GM23338 (cell line): ENCODE results near the gene INPP1. TPM values are rescaled to one million over a fixed set of nuclear protein-coding genes. Genes with fewer than 3 reads are reported as not detected.
A peak's percentile ranks its signal among the peaks of the same experiment; 100 is the strongest.

Source experiments
- ATAC-seq: fragments of 200-7000 bp; cut with Tn5 transposase; 3 replicates; pipeline ENCODE4 v1.9.1; 2020
- DNase-seq: peaks from one replicate; pipeline ENCODE4 v3.0.0-alpha.2; 2015; ENCODE audit warnings: low spot score
- H2AFZ ChIP-seq: fragments of 200-600 bp; sonication (generic); 2 replicates; pipeline ENCODE4 v1.8.0; 2016; ENCODE audit warnings: antibody characterized with exemption, mild to moderate bottlenecking, moderate library complexity
- H3F3A ChIP-seq: fragments of 200-600 bp; sonication (generic); replicated peaks from 2 replicates; pipeline ENCODE4 v1.8.0; 2017; ENCODE audit warnings: antibody characterized with exemption, mixed run types, low read depth
- H3K27ac ChIP-seq: fragments of 200-600 bp; sonication (generic); 2 replicates; pipeline ENCODE4 v1.6.1; 2016; ENCODE audit warnings: low read depth
- H3K27me3 ChIP-seq: fragments of 200-600 bp; sonication (generic); 2 replicates; pipeline ENCODE4 v1.8.0; 2016; ENCODE audit warnings: mild to moderate bottlenecking, mixed run types, moderate library complexity; ENCODE audit not compliant: insufficient read depth
- H3K36me3 ChIP-seq: fragments of 200-600 bp; sonication (generic); 2 replicates; pipeline ENCODE4 v1.8.0; 2016; ENCODE audit warnings: mild to moderate bottlenecking; ENCODE audit not compliant: insufficient read depth
- H3K4me1 ChIP-seq: fragments of 200-600 bp; sonication (generic); 2 replicates; pipeline ENCODE4 v1.8.0; 2016; ENCODE audit warnings: mild to moderate bottlenecking, moderate library complexity; ENCODE audit not compliant: insufficient read depth
- H3K4me2 ChIP-seq: fragments of 200-600 bp; sonication (generic); 2 replicates; pipeline ENCODE4 v1.7.1; 2017; ENCODE audit warnings: mixed run types
- H3K4me3 ChIP-seq: fragments of 200-600 bp; sonication (generic); 2 replicates; pipeline ENCODE4 v1.6.1; 2016; ENCODE audit warnings: mixed run types
- H3K79me2 ChIP-seq: fragments of 200-600 bp; sonication (generic); replicated peaks from 2 replicates; pipeline ENCODE4 v1.8.0; 2017; ENCODE audit warnings: mild to moderate bottlenecking; ENCODE audit not compliant: insufficient read depth
- H3K9me2 ChIP-seq: fragments of 200-600 bp; sonication (generic); 2 replicates; pipeline ENCODE4 v1.8.0; 2017; ENCODE audit not compliant: insufficient read depth
- H4K20me1 ChIP-seq: fragments of 200-600 bp; sonication (generic); replicated peaks from 2 replicates; pipeline ENCODE4 v1.8.0; 2017; ENCODE audit warnings: mild to moderate bottlenecking; ENCODE audit not compliant: insufficient read depth
- H3K27ac Mint-ChIP-seq: 2 replicates; pipeline ENCODE4 v1.8.0; 2020; ENCODE audit warnings: inconsistent platforms, mild to moderate bottlenecking, moderate library complexity, mixed read lengths
- H3K27me3 Mint-ChIP-seq: 3 replicates; pipeline ENCODE4 v1.8.0; 2022; ENCODE audit warnings: low read depth, mild to moderate bottlenecking, moderate library complexity, mixed read lengths, inconsistent platforms; ENCODE audit not compliant: insufficient read depth, poor library complexity
- H3K36me3 Mint-ChIP-seq: 3 replicates; pipeline ENCODE4 v1.8.0; 2021; ENCODE audit warnings: low read depth, mild to moderate bottlenecking, inconsistent platforms, moderate library complexity, mixed read lengths
- H3K4me1 Mint-ChIP-seq: 3 replicates; pipeline ENCODE4 v1.8.0; 2020; ENCODE audit warnings: mild to moderate bottlenecking, inconsistent platforms, mixed read lengths
- H3K4me3 Mint-ChIP-seq: 3 replicates; pipeline ENCODE4 v1.8.0; 2021; ENCODE audit warnings: moderate library complexity, mild to moderate bottlenecking, inconsistent platforms, mixed read lengths
- H3K9me3 Mint-ChIP-seq: 3 replicates; pipeline ENCODE4 v1.8.0; 2020; ENCODE audit warnings: moderate library complexity, mild to moderate bottlenecking, inconsistent platforms, mixed read lengths
- CREB1 ChIP-seq: fragments of 250-450 bp; sonication (Bioruptor Pico); IDR thresholded peaks from 2 replicates; pipeline ENCODE4 v1.5.0; 2020; ENCODE audit warnings: low read depth, mild to moderate bottlenecking, moderate library complexity
- CTCF ChIP-seq, 2 experiments: fragments of 200-600 bp in 1 of 2; sonication (generic) in 1 of 2; conservative IDR thresholded peaks; 2 replicates each; pipeline versions ENCODE4 v1.5.1 to v1.6.1; 2016 to 2017; ENCODE audit warnings: antibody characterized with exemption in 2 of 2, low read depth in 2 of 2, mild to moderate bottlenecking in 2 of 2, moderate library complexity in 1 of 2
- JUNB ChIP-seq: IDR thresholded peaks from one replicate; pipeline ENCODE4 v1.6.1; 2016; ENCODE audit warnings: antibody characterized with exemption; ENCODE audit not compliant: unreplicated experiment
- REST ChIP-seq: IDR thresholded peaks from one replicate; pipeline ENCODE4 v1.6.1; 2018; ENCODE audit warnings: antibody characterized with exemption; ENCODE audit not compliant: unreplicated experiment
- STAT1 ChIP-seq: IDR thresholded peaks from one replicate; pipeline ENCODE4 v1.6.1; 2016; ENCODE audit warnings: antibody characterized with exemption; ENCODE audit not compliant: unreplicated experiment
- ZNF114 ChIP-seq: fragments of 250-450 bp; sonication (Bioruptor Pico); IDR thresholded peaks from 2 replicates; pipeline ENCODE4 v1.5.0; 2020; ENCODE audit warnings: mild to moderate bottlenecking, moderate library complexity
- ZNF331 ChIP-seq: fragments of 250-450 bp; sonication (Bioruptor Pico); IDR thresholded peaks from 2 replicates; pipeline ENCODE4 v1.5.0; 2020; ENCODE audit warnings: low read depth, mild to moderate bottlenecking, moderate library complexity
- polyA plus RNA-seq: library from polyadenylated mRNA; unstranded; fragments of >200 nt; fragmentation: Nextera tagmentation; extraction: Ambion mirVana; gene quantifications from 2 replicates; pipeline ENCODE4 v1.2.1, GENCODE V29; 2016
- total RNA-seq: library from RNA; depleted of rRNA; stranded (reverse); fragments of >200 nt; shearing (Covaris generic); gene quantifications from 2 replicates; pipeline ENCODE4 v1.2.3, GENCODE V29; 2014
- TF ChIP-seq, protein P1 (sequence below): fragments of 250-450 bp; sonication (Bioruptor Pico); IDR thresholded peaks from 2 replicates; pipeline ENCODE4 v1.5.0; 2020; ENCODE audit warnings: mild to moderate bottlenecking, moderate library complexity

The INPP1 gene
- total and polyA plus RNA-seq, 2 experiments from 2014 or later: 2.6 to 6.5 TPM

- Histone ChIP-seq H4K20me1 (no peaks in the 10 kb centered on the region), H2AFZ (no peak overlapping the region), H3K36me3 (no peaks in the 10 kb centered on the region), H3K27me3 (no peaks in the 10 kb centered on the region), H3K4me3 (no peak overlapping the region), H3K4me2 (no peak overlapping the region), H3K79me2 (no peaks in the 10 kb centered on the region), H3K27ac (no peak overlapping the region), H3K9me2 (no peaks in the 10 kb centered on the region), H3K4me1 (peaks cover 7% of the 10 kb centered on the region; the same call in 1 of the 2 replicates), H3F3A (no peaks in the 10 kb centered on the region)
- H3K36me3 Mint-ChIP-seq: no peaks in the 10 kb centered on the region
- peaks cover 2% of the 10 kb centered on the region for H3K27me3 Mint-ChIP-seq
- TF ChIP-seq CTCF (conservative IDR thresholded peaks at IDR 0.05; ENCODE audit: low read depth in 2 of 2): peak; percentile 67 to 88
- TF ChIP-seq STAT1: no peak
- H3K27ac Mint-ChIP-seq: no peak overlapping the region
- no peaks in the 10 kb centered on the region for H3K9me3 Mint-ChIP-seq
- ATAC-seq (peak; percentile 65), DNase-seq (peak; percentile 76)
- peaks cover 3% of the 10 kb centered on the region; the same call in 1 of the 3 replicates for H3K4me1 Mint-ChIP-seq
- no peak overlapping the region for H3K4me3 Mint-ChIP-seq
Measured at GRCh38 chr2:190382851-190383250, 39.5 kb downstream of the INPP1 start.

- Histone ChIP-seq H3K9me2 (no peaks in the 10 kb centered on the region), H4K20me1 (no peaks in the 10 kb centered on the region), H3K79me2 (no peaks in the 10 kb centered on the region), H3K27me3 (no peaks in the 10 kb centered on the region), H3K36me3 (no peaks in the 10 kb centered on the region), H2AFZ (no peak overlapping the region), H3K4me3 (no peak overlapping the region), H3F3A (no peaks in the 10 kb centered on the region), H3K4me1 (no peaks in the 10 kb centered on the region), H3K4me2 (no peak overlapping the region), H3K27ac (no peak overlapping the region)
- Mint-ChIP-seq H3K4me3 (no peak overlapping the region), H3K36me3 (no peaks in the 10 kb centered on the region), H3K27ac (no peak overlapping the region), H3K27me3 (no peaks in the 10 kb centered on the region), H3K9me3 (no peaks in the 10 kb centered on the region), H3K4me1 (0 out of 3 replicates have a peak, but pooled peaks cover 2% of the 10 kb centered on the region)
- ATAC-seq: no peak
- DNase-seq: no peak
- TF ChIP-seq REST (no peak), ZNF331 (CRISPR knock-in tag) (no peak), CTCF (conservative IDR thresholded peaks at IDR 0.05; ENCODE audit: low read depth in 2 of 2) (no peak), CREB1 (CRISPR knock-in tag) (no peak), ZNF114 (CRISPR knock-in tag) (no peak), JUNB (no peak)
- TF ChIP-seq, protein P1, sequence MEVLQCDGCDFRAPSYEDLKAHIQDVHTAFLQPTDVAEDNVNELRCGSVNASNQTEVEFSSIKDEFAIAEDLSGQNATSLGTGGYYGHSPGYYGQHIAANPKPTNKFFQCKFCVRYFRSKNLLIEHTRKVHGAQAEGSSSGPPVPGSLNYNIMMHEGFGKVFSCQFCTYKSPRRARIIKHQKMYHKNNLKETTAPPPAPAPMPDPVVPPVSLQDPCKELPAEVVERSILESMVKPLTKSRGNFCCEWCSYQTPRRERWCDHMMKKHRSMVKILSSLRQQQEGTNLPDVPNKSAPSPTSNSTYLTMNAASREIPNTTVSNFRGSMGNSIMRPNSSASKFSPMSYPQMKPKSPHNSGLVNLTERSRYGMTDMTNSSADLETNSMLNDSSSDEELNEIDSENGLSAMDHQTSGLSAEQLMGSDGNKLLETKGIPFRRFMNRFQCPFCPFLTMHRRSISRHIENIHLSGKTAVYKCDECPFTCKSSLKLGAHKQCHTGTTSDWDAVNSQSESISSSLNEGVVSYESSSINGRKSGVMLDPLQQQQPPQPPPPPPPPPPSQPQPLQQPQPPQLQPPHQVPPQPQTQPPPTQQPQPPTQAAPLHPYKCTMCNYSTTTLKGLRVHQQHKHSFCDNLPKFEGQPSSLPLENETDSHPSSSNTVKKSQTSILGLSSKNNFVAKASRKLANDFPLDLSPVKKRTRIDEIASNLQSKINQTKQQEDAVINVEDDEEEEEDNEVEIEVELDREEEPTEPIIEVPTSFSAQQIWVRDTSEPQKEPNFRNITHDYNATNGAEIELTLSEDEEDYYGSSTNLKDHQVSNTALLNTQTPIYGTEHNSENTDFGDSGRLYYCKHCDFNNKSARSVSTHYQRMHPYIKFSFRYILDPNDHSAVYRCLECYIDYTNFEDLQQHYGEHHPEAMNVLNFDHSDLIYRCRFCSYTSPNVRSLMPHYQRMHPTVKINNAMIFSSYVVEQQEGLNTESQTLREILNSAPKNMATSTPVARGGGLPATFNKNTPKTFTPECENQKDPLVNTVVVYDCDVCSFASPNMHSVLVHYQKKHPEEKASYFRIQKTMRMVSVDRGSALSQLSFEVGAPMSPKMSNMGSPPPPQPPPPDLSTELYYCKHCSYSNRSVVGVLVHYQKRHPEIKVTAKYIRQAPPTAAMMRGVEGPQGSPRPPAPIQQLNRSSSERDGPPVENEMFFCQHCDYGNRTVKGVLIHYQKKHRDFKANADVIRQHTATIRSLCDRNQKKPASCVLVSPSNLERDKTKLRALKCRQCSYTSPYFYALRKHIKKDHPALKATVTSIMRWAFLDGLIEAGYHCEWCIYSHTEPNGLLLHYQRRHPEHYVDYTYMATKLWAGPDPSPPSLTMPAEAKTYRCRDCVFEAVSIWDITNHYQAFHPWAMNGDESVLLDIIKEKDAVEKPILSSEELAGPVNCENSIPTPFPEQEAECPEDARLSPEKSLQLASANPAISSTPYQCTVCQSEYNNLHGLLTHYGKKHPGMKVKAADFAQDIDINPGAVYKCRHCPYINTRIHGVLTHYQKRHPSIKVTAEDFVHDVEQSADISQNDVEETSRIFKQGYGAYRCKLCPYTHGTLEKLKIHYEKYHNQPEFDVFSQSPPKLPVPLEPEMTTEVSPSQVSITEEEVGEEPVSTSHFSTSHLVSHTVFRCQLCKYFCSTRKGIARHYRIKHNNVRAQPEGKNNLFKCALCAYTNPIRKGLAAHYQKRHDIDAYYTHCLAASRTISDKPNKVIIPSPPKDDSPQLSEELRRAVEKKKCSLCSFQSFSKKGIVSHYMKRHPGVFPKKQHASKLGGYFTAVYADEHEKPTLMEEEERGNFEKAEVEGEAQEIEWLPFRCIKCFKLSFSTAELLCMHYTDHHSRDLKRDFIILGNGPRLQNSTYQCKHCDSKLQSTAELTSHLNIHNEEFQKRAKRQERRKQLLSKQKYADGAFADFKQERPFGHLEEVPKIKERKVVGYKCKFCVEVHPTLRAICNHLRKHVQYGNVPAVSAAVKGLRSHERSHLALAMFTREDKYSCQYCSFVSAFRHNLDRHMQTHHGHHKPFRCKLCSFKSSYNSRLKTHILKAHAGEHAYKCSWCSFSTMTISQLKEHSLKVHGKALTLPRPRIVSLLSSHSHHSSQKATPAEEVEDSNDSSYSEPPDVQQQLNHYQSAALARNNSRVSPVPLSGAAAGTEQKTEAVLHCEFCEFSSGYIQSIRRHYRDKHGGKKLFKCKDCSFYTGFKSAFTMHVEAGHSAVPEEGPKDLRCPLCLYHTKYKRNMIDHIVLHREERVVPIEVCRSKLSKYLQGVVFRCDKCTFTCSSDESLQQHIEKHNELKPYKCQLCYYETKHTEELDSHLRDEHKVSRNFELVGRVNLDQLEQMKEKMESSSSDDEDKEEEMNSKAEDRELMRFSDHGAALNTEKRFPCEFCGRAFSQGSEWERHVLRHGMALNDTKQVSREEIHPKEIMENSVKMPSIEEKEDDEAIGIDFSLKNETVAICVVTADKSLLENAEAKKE (CRISPR knock-in tag): no peak
Measured at GRCh38 chr2:190387422-190387821, 44.0 kb downstream of the INPP1 start.
